H9 (cell line): ENCODE results near the gene CCNC. TPM values are rescaled to one million over a fixed set of nuclear protein-coding genes. Genes with fewer than 3 reads are reported as not detected.

Experiments
- DNase-seq: peaks from one replicate; pipeline ENCODE4 v3.0.0-alpha.2; 2017
- H2AFZ ChIP-seq: one replicate; pipeline ENCODE4 v1.6.1; 2013; ENCODE audit warnings: mild to moderate bottlenecking, low read length, control low read depth, moderate library complexity
- H2AK5ac ChIP-seq: 2 replicates; pipeline ENCODE4 v1.6.1; 2013; ENCODE audit warnings: low read length, control low read depth, mixed read lengths; ENCODE audit not compliant: insufficient read length
- H2BK120ac ChIP-seq: one replicate; pipeline ENCODE4 v1.6.1; 2013; ENCODE audit warnings: low read depth, mild to moderate bottlenecking, low read length, control low read depth, inconsistent platforms; ENCODE audit not compliant: poor library complexity, severe bottlenecking
- H2BK12ac ChIP-seq: 2 replicates; pipeline ENCODE4 v1.6.1; 2013; ENCODE audit warnings: low read length, control low read depth, mixed read lengths, low read depth; ENCODE audit not compliant: insufficient read length
- H2BK15ac ChIP-seq: 2 replicates; pipeline ENCODE4 v1.6.1; 2013; ENCODE audit warnings: low read depth, low read length, control low read depth
- H2BK20ac ChIP-seq: one replicate; pipeline ENCODE4 v1.6.1; 2013; ENCODE audit warnings: low read depth, mild to moderate bottlenecking, low read length, control low read depth, inconsistent platforms; ENCODE audit not compliant: poor library complexity, severe bottlenecking
- H2BK5ac ChIP-seq: 2 replicates; pipeline ENCODE4 v1.6.1; 2013; ENCODE audit warnings: low read length, control low read depth, mixed read lengths; ENCODE audit not compliant: insufficient read length
- H3K14ac ChIP-seq: 2 replicates; pipeline ENCODE4 v1.6.1; 2013; ENCODE audit warnings: low read length, control low read depth; ENCODE audit not compliant: insufficient read depth
- H3K18ac ChIP-seq: 2 replicates; pipeline ENCODE4 v1.6.1; 2013; ENCODE audit warnings: low read depth, mild to moderate bottlenecking, mixed read lengths, low read length, control low read depth; ENCODE audit not compliant: insufficient read length
- H3K23ac ChIP-seq: 2 replicates; pipeline ENCODE4 v1.6.1; 2013; ENCODE audit warnings: low read length, control low read depth, mixed read lengths, low read depth; ENCODE audit not compliant: insufficient read length
- H3K23me2 ChIP-seq: 2 replicates; pipeline ENCODE4 v1.6.1; 2013; ENCODE audit warnings: low read depth, mild to moderate bottlenecking, mixed read lengths, low read length, control low read depth; ENCODE audit not compliant: insufficient read length, poor library complexity, severe bottlenecking
- H3K27ac ChIP-seq: 2 replicates; pipeline ENCODE4 v1.5.1; 2013; ENCODE audit warnings: low read length, control low read depth, mixed read lengths, low read depth; ENCODE audit not compliant: insufficient read length
- H3K27me3 ChIP-seq: 2 replicates; pipeline ENCODE4 v1.6.1; 2013; ENCODE audit warnings: low read length, control low read depth, inconsistent platforms; ENCODE audit not compliant: insufficient read depth
- H3K4ac ChIP-seq: 2 replicates; pipeline ENCODE4 v1.6.1; 2013; ENCODE audit warnings: low read depth, mild to moderate bottlenecking, control low read depth, inconsistent platforms, low read length, moderate library complexity
- H3K4me1 ChIP-seq: 2 replicates; pipeline ENCODE4 v1.6.1; 2013; ENCODE audit warnings: low read length, control low read depth, inconsistent platforms; ENCODE audit not compliant: insufficient read depth
- H3K4me2 ChIP-seq: 2 replicates; pipeline ENCODE4 v1.6.1; 2013; ENCODE audit warnings: low read length, control low read depth, mixed read lengths; ENCODE audit not compliant: insufficient read length, insufficient read depth
- H3K56ac ChIP-seq: 2 replicates; pipeline ENCODE4 v1.6.1; 2013; ENCODE audit warnings: low read depth, mild to moderate bottlenecking, mixed read lengths, low read length, control low read depth; ENCODE audit not compliant: insufficient read length
- H3K79me1 ChIP-seq: 2 replicates; pipeline ENCODE4 v1.6.1; 2013; ENCODE audit warnings: low read depth, mild to moderate bottlenecking, moderate library complexity, low read length, control low read depth, inconsistent platforms; ENCODE audit not compliant: insufficient read depth, poor library complexity, severe bottlenecking
- H3K79me2 ChIP-seq: 2 replicates; pipeline ENCODE4 v1.6.1; 2013; ENCODE audit warnings: low read length, control low read depth, inconsistent platforms; ENCODE audit not compliant: insufficient read depth
- H3K9ac ChIP-seq: 2 replicates; pipeline ENCODE4 v1.6.1; 2013; ENCODE audit warnings: low read length, control low read depth, mixed read lengths; ENCODE audit not compliant: insufficient read length; ENCODE audit errors: extremely low read depth
- H3K9me3 ChIP-seq: one replicate; pipeline ENCODE4 v1.6.1; 2013; ENCODE audit warnings: low read depth, low read length, inconsistent platforms; ENCODE audit not compliant: control insufficient read depth
- H3T11ph ChIP-seq: one replicate; pipeline ENCODE4 v1.6.1; 2013; ENCODE audit warnings: mild to moderate bottlenecking, low read length, control low read depth, inconsistent platforms
- H4K20me1 ChIP-seq: one replicate; pipeline ENCODE4 v1.6.1; 2013; ENCODE audit not compliant: control insufficient read depth, insufficient read length, insufficient read depth
- H4K5ac ChIP-seq: 2 replicates; pipeline ENCODE4 v1.6.1; 2013; ENCODE audit warnings: low read depth, mild to moderate bottlenecking, mixed read lengths, low read length, control low read depth; ENCODE audit not compliant: insufficient read length
- H4K8ac ChIP-seq: replicated peaks from 2 replicates; pipeline ENCODE4 v1.6.1; 2013; ENCODE audit warnings: low read length, control low read depth, mixed read lengths, low read depth; ENCODE audit not compliant: insufficient read length
- H4K91ac ChIP-seq: 2 replicates; pipeline ENCODE4 v1.6.1; 2013; ENCODE audit warnings: low read depth, mild to moderate bottlenecking, moderate library complexity, mixed read lengths, low read length, control low read depth; ENCODE audit not compliant: insufficient read length
- H3K27ac Mint-ChIP-seq, 3 experiments: 2 replicates in 2 of 3; 3 replicates in 1 of 3; pipeline ENCODE4 v1.8.0; 2020 to 2021; ENCODE audit warnings: mixed read lengths in 3 of 3, mild to moderate bottlenecking in 1 of 3, moderate library complexity in 1 of 3
- H3K27me3 Mint-ChIP-seq: 2 replicates; pipeline ENCODE4 v1.8.0; 2021; ENCODE audit warnings: low read depth, mild to moderate bottlenecking, moderate library complexity, mixed read lengths
- H3K36me3 Mint-ChIP-seq, 3 experiments: 2 replicates in 2 of 3; 3 replicates in 1 of 3; pipeline ENCODE4 v1.8.0; 2020 to 2021; ENCODE audit warnings: low read depth in 3 of 3, mixed read lengths in 3 of 3; ENCODE audit not compliant: insufficient read depth in 1 of 3
- H3K4me1 Mint-ChIP-seq, 2 experiments: 2 replicates each; pipeline ENCODE4 v1.8.0; 2020; ENCODE audit warnings: mixed read lengths in 2 of 2
- H3K4me3 Mint-ChIP-seq, 2 experiments: 2 replicates in 1 of 2; 3 replicates in 1 of 2; pipeline ENCODE4 v1.8.0; 2020 to 2021; ENCODE audit warnings: mild to moderate bottlenecking in 2 of 2, mixed read lengths in 2 of 2, moderate library complexity in 1 of 2
- H3K9me3 Mint-ChIP-seq, 2 experiments: 2 replicates in 1 of 2; 3 replicates in 1 of 2; pipeline ENCODE4 v1.8.0; 2020; ENCODE audit warnings: mild to moderate bottlenecking in 2 of 2, mixed read lengths in 2 of 2, moderate library complexity in 1 of 2
- WGBS: extraction: QIAGEN DNeasy Blood & Tissue Kit; methylation state at CpG from one replicate; pipeline ENCODE4 v1.1.7; 2013; ENCODE audit warnings: missing lambda C conversion rate, low lambda C conversion rate, mixed read lengths; ENCODE audit not compliant: insufficient read length; ENCODE audit errors: extremely low coverage; 5-methylcytosine and 5-hydroxymethylcytosine counted together
- total RNA-seq: library from RNA; stranded (reverse); gene quantifications from 2 replicates; pipeline ENCODE4 v1.2.1, GENCODE V29; 2021
- TF ChIP-seq, protein P1 (sequence below): fragments of 200-600 bp; sonication (generic); conservative IDR thresholded peaks from 3 replicates; pipeline ENCODE4 v1.8.0; 2021; ENCODE audit warnings: antibody characterized with exemption, mild to moderate bottlenecking

The CCNC gene
- total RNA-seq, 1 experiment from 2014 or later: 112 TPM

DNA sequence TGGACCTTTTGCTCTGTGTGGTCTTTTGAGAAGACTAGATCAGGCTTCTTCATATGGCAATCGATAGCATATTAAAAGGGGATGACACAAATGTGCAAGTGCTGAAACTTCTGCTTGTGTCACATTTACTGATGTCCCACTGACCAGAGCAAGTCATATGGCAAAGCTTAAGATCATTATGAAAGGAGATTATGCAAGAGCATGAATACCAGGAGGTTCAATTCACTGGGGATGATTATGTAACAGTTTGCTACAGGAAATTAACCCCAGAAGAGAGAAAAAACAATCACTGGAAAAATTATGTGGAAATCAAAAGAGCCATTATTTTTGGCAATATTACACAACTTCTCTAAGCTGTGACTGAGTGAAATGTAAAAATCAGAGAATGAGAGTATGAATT lies 24.4 kb upstream of the CCNC start:
- peaks cover 11 to 26% of the 10 kb centered on the region in 2 experiments for H3K4me1 Mint-ChIP-seq
- Histone ChIP-seq H4K8ac (no peak overlapping the region), H2BK120ac (no peak overlapping the region), H3K79me2 (no peaks in the 10 kb centered on the region), H3K56ac (no peak overlapping the region), H2AK5ac (no peak overlapping the region), H4K20me1 (no peaks in the 10 kb centered on the region), H2BK12ac (no peak overlapping the region), H2BK15ac (no peak overlapping the region), H3K4ac (no peak overlapping the region), H3K14ac (no peak overlapping the region), H2BK20ac (no peak overlapping the region), H2BK5ac (no peak overlapping the region), H4K91ac (no peak overlapping the region), H3T11ph (no peak overlapping the region), H3K4me2 (no peak overlapping the region), H3K27ac (no peak overlapping the region), H3K4me1 (no peaks in the 10 kb centered on the region), H2AFZ (no peak overlapping the region), H3K23me2 (peaks cover 6% of the 10 kb centered on the region), H3K9ac (no peak overlapping the region), H3K27me3 (peaks cover 78% of the 10 kb centered on the region), H3K23ac (no peak overlapping the region), H3K18ac (no peak overlapping the region), H4K5ac (no peak overlapping the region), H3K9me3 (no peaks in the 10 kb centered on the region), H3K79me1 (no peaks in the 10 kb centered on the region)
- TF ChIP-seq, protein P1, sequence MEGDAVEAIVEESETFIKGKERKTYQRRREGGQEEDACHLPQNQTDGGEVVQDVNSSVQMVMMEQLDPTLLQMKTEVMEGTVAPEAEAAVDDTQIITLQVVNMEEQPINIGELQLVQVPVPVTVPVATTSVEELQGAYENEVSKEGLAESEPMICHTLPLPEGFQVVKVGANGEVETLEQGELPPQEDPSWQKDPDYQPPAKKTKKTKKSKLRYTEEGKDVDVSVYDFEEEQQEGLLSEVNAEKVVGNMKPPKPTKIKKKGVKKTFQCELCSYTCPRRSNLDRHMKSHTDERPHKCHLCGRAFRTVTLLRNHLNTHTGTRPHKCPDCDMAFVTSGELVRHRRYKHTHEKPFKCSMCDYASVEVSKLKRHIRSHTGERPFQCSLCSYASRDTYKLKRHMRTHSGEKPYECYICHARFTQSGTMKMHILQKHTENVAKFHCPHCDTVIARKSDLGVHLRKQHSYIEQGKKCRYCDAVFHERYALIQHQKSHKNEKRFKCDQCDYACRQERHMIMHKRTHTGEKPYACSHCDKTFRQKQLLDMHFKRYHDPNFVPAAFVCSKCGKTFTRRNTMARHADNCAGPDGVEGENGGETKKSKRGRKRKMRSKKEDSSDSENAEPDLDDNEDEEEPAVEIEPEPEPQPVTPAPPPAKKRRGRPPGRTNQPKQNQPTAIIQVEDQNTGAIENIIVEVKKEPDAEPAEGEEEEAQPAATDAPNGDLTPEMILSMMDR: no peak
- H3K27ac Mint-ChIP-seq: no peak overlapping the region
- no peak overlapping the region for H3K4me3 Mint-ChIP-seq
- no peak for DNase-seq
- H3K36me3 Mint-ChIP-seq: no peaks in the 10 kb centered on the region
- H3K27me3 Mint-ChIP-seq: peaks cover 100% of the 10 kb centered on the region
- WGBS: no CpG with 5 or more reads among the region's 1 CpG
- H3K9me3 Mint-ChIP-seq: peaks cover 4 to 8% of the 10 kb centered on the region in 2 experiments; a peak in 4 of 5 replicates
